ENCODE data around the gene CLCN6.

CLCN6 gene

GRCh38 chr1:11860083-11860482 lies 54.1 kb downstream of the CLCN6 start:
- no peak overlapping the region for H3K27ac ChIP-seq
- TF ChIP-seq CTCF (conservative IDR thresholded peaks at IDR 0.05), result no peak
- no peak for TF ChIP-seq ZFX (IDR thresholded peaks at IDR 0.05)

- H3K27ac ChIP-seq, result no peak overlapping the region
- TF ChIP-seq ZFX (IDR thresholded peaks at IDR 0.05), result no peak
- TF ChIP-seq CTCF (conservative IDR thresholded peaks at IDR 0.05), result no peak
Measured at GRCh38 chr1:11860587-11860986, 54.6 kb downstream of the CLCN6 start.

- TF ChIP-seq CTCF (conservative IDR thresholded peaks at IDR 0.05) (no peak), ZFX (IDR thresholded peaks at IDR 0.05) (no peak)
- no peak overlapping the region for H3K27ac ChIP-seq
Measured at GRCh38 chr1:11862890-11863289, 56.9 kb downstream of the CLCN6 start.

GRCh38 chr1:11868331-11868980 lies 62.5 kb downstream of the CLCN6 start:
- TF ChIP-seq CTCF (conservative IDR thresholded peaks at IDR 0.05), result no peak
- TF ChIP-seq ZFX (IDR thresholded peaks at IDR 0.05), result no peak
- H3K27ac ChIP-seq, result no peak overlapping the region

- no peak for TF ChIP-seq ZFX (IDR thresholded peaks at IDR 0.05)
- no peak for TF ChIP-seq CTCF (conservative IDR thresholded peaks at IDR 0.05)
- no peak overlapping the region for H3K27ac ChIP-seq
Measured at GRCh38 chr1:11869104-11869503, 63.1 kb downstream of the CLCN6 start.

- no peak overlapping the region for H3K27ac ChIP-seq
- no peak for TF ChIP-seq ZFX (IDR thresholded peaks at IDR 0.05)
- TF ChIP-seq CTCF (conservative IDR thresholded peaks at IDR 0.05), result no peak
Measured at GRCh38 chr1:11869650-11870207, 63.7 kb downstream of the CLCN6 start.

GRCh38 chr1:11872545-11872944 lies 66.6 kb downstream of the CLCN6 start:
- TF ChIP-seq CTCF (conservative IDR thresholded peaks at IDR 0.05), result no peak
- TF ChIP-seq ZFX (IDR thresholded peaks at IDR 0.05), result no peak
- no peak overlapping the region for H3K27ac ChIP-seq

Data from C4-2B (cell line).